ENCODE data around the gene IVL.

IVL gene

DNA sequence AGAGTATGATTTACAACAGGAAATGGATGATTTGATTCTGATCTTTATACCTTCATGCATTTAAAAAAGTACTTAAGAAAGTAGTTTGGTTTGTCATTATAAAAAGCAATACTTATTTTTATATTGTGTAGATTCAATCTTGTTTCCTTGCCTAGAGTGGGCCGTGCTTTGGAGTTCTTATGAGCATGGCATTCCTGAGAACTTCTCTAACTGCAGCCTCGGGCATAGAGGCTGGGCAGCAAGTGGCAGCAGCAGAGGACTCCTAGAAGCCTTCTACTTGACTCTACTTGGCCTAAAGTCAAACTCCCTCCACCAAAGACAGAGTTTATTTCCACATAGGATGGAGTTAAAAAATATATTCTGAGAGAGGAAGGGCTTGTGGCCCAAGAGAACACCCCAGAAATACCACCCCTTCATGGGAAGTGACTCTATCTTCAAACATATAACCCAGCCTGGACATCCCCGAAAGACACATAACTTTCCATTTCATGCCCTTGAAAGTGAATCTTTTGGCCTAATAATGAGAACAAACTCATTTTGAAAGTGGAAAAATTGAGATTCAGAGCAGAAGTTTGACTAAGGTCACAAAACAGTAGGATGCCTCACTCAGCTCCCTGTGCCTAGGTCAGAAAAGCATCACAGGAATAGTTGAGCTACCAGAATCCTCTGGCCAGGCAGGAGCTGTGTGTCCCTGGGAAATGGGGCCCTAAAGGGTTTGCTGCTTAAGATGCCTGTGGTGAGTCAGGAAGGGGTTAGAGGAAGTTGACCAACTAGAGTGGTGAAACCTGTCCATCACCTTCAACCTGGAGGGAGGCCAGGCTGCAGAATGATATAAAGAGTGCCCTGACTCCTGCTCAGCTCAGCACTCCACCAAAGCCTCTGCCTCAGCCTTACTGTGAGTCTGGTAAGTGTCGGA, at the start of gene IVL:
TSS of gene IVL (plus strand) at position 861 of the 916 bp plus-strand sequence. CDS start 1,252 bp downstream, outside the sequence.
- no peak within 1 kb of the TSS for H3K27ac Mint-ChIP-seq
- no peaks in the 10 kb centered on the region for H3K9me3 Mint-ChIP-seq
- DNase-seq = no peak
- H3K4me3 Mint-ChIP-seq = no peak within 1 kb of the TSS
- CTCF ChIA-PET = no interaction called here
- no peaks in the 10 kb centered on the region for H3K4me1 Mint-ChIP-seq
- H3K36me3 Mint-ChIP-seq = no peaks in the 10 kb centered on the region
- peaks cover 11% of the 10 kb centered on the region for H3K27me3 Mint-ChIP-seq

DNA sequence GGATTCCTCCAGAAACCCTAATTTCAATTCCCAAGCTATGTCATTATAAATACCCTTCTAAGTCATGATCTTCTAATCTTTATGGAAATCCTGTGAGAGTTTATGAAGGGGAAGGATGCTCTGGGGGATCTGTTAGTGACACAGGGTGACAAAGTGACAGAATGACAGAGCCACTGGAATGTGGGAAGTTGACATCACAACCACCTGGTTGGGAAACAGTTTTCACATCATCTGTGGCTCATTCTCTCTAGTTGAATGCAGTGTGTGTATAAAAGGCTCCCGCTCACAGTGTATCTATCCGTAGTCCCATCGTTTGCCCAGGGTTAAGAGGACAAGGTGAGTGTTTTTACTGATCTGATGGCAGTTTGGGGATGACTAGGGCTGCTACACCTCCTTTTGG, 48.6 kb upstream of the IVL start, which contains the start of gene LCE7A:
TSS of gene LCE7A (plus strand) at position 301 of the 400 bp plus-strand sequence. CDS start 702 bp downstream, outside the sequence.
- H3K9me3 Mint-ChIP-seq = no peaks in the 10 kb centered on the region
- H3K4me3 Mint-ChIP-seq = no peak within 1 kb of the TSS
- no peaks in the 10 kb centered on the region for H3K4me1 Mint-ChIP-seq
- CTCF ChIA-PET = no interaction called here
- no peak for DNase-seq
- no peaks in the 10 kb centered on the region for H3K27me3 Mint-ChIP-seq
- no peak within 1 kb of the TSS for H3K27ac Mint-ChIP-seq
- H3K36me3 Mint-ChIP-seq = no peaks in the 10 kb centered on the region

- no peak overlapping the region for H3K4me3 Mint-ChIP-seq
- H3K27me3 Mint-ChIP-seq = no peaks in the 10 kb centered on the region
- no peaks in the 10 kb centered on the region for H3K9me3 Mint-ChIP-seq
- H3K27ac Mint-ChIP-seq = no peak overlapping the region
- CTCF ChIA-PET = no interaction called here
- no peaks in the 10 kb centered on the region for H3K4me1 Mint-ChIP-seq
- DNase-seq = no peak
- H3K36me3 Mint-ChIP-seq = no peaks in the 10 kb centered on the region
Measured at GRCh38 chr1:152860129-152860528, 48.2 kb upstream of the IVL start.

DNA sequence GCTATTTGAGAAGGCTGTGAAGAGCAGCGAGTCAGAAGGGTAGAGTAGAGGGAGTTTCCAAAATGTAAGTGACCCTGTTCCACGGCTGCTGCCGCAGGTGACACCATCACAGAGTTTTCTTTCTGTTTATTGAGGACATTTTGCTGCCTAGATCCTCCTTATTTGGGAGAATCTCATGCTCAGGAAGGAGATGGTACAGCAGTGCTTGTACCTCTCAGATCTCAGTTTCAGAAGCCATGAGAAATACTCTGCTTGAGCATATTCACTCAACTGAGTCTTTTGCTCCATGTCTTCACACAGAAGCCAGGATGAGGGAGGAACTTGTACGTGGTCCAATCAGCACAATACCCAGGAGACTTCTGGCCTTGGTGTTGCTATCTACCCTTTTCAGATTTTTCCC, 47.0 kb upstream of the IVL start:
- Mint-ChIP-seq H3K27ac (no peak overlapping the region), H3K36me3 (no peaks in the 10 kb centered on the region), H3K4me3 (no peak overlapping the region), H3K9me3 (no peaks in the 10 kb centered on the region), H3K4me1 (no peaks in the 10 kb centered on the region), H3K27me3 (no peaks in the 10 kb centered on the region)
- CTCF ChIA-PET = no interaction called here
- no peak for DNase-seq

DNA sequence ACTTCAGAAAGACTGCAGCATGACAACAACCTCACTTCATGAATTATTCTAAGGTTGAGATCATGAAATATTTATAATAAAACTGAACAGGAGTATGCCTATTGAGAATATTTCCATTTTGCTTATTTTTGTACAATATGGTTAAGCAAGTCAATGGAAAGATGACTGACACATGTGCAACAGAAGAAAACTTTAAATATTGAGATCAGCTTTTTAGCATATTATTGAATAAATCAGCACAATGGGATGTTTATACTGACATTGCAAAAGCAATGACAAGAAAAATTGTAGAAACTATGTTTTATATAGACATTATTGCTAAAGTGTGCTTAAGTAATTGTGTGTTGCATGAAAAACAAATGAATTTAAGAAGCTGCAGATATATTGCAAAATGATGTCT, 43.9 kb upstream of the IVL start:
- Mint-ChIP-seq H3K4me1 (no peaks in the 10 kb centered on the region), H3K4me3 (no peak overlapping the region), H3K36me3 (no peaks in the 10 kb centered on the region), H3K27me3 (no peaks in the 10 kb centered on the region), H3K27ac (no peak overlapping the region), H3K9me3 (no peaks in the 10 kb centered on the region)
- CTCF ChIA-PET = no interaction called here
- DNase-seq = no peak

DNA sequence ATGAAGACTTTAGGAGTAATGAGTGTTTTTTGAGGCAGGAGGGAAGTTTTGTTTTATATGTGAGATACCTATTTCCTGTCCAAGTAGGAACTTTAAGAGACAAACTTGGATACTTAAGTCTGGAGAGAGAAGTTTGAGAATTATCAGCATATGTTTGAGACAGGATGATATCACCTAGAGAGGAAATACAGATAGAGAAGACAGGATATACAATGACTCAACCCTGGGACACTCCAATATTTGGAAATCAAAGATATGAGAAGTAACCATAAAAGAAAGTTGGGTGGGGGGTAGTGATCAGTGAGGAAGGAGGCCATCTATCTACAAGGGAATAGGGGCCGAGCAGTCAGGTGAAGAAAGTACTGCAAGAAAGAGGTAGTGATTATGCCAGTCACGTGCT, 42.0 kb upstream of the IVL start:
- no peaks in the 10 kb centered on the region for H3K4me1 Mint-ChIP-seq
- DNase-seq = no peak
- H3K4me3 Mint-ChIP-seq = no peak overlapping the region
- no peak overlapping the region for H3K27ac Mint-ChIP-seq
- no peaks in the 10 kb centered on the region for H3K9me3 Mint-ChIP-seq
- H3K27me3 Mint-ChIP-seq = no peaks in the 10 kb centered on the region
- CTCF ChIA-PET = no interaction called here
- no peaks in the 10 kb centered on the region for H3K36me3 Mint-ChIP-seq

GRCh38 chr1:152869808-152870419, 38.4 kb upstream of the IVL start:
- H3K27me3 Mint-ChIP-seq = no peaks in the 10 kb centered on the region
- CTCF ChIA-PET = interaction anchor here (0.6 to 2.0 kb wide), 5 partner anchors 20 to 353 kb away, joined by 3 to 5 read pairs (median 3); partner anchors contain the start of genes LCE2A and LELP1
- no peak overlapping the region for H3K27ac Mint-ChIP-seq
- no peaks in the 10 kb centered on the region for H3K4me1 Mint-ChIP-seq
- no peaks in the 10 kb centered on the region for H3K36me3 Mint-ChIP-seq
- peak; percentile 69 for DNase-seq
- no peaks in the 10 kb centered on the region for H3K9me3 Mint-ChIP-seq
- H3K4me3 Mint-ChIP-seq = no peak overlapping the region

DNA sequence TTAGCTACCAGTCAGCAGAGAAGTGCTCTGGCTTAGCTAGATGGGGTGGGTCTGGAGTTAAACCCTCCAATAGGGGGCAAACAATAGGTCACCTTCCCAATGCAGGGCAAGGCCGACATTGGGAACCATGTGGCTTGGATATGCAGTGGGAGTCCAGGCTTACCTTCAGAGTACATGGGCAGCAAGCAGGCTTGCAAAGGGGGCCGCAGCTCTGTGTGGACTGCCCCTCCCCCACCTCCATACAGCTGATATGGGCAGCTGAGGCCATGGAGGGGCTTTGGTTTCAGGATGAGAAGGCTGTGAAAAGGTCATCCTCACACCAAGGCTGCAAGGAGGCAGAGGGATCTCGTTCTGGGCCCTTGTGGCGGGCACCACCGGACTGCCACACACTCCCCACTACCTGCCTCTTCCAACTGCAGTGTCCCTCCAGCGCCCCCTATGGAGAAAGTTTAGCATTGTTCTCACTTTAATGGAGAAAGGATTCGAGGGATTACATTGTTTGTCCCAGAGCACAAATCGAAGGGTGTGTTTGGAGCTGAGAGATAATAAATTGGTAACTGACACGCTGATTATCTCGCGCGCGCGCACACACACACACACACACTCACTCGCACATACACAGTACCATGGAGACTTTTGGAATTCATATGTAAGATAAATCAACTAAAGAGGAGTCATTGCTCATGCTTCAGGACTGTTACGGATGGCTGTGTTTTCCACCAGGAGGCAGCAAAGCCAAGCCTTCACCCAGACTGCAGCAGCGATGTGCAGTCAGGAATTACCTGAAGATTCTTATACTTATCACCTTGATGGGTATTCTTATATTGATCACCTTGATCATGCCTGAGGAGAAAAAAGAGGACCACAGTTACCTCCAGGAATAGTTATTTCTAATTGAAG, 37.3 kb upstream of the IVL start:
- H3K4me1 Mint-ChIP-seq = no peaks in the 10 kb centered on the region
- H3K36me3 Mint-ChIP-seq = no peaks in the 10 kb centered on the region
- DNase-seq = no peak
- CTCF ChIA-PET = interaction anchor here (1.0 to 2.0 kb wide), 4 partner anchors 173 to 406 kb away, joined by 3 to 5 read pairs (median 3); partner anchors contain the start of genes LCE2A and LELP1
- no peak overlapping the region for H3K4me3 Mint-ChIP-seq
- no peaks in the 10 kb centered on the region for H3K27me3 Mint-ChIP-seq
- H3K9me3 Mint-ChIP-seq = no peaks in the 10 kb centered on the region
- H3K27ac Mint-ChIP-seq = no peak overlapping the region

DNA sequence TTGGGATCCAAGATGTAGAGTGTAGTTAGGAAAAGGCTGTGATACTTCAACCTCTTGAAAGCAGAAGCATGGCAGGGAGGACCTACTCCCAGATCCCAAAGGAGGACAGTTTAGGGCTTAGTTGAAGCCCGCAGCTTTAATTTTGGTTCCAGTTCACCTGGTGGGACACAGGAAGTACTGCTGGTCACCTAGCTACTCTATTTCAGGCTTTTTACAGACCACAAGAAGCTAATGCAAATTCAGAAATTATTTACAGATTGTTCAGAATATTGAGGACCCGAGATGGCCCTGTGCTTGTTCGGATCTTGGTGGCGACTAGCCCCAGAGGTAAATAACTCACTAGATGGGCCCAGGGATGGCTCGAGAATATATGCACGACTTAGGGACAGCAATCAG, 36.6 kb upstream of the IVL start:
- H3K27me3 Mint-ChIP-seq = no peaks in the 10 kb centered on the region
- H3K27ac Mint-ChIP-seq = no peak overlapping the region
- no peak overlapping the region for H3K4me3 Mint-ChIP-seq
- CTCF ChIA-PET = interaction anchor here (1.0 kb wide), 1 partner anchor 406 kb away, joined by 3 read pairs; no protein-coding TSS in a partner anchor
- no peak for DNase-seq
- no peaks in the 10 kb centered on the region for H3K4me1 Mint-ChIP-seq
- no peaks in the 10 kb centered on the region for H3K36me3 Mint-ChIP-seq
- no peaks in the 10 kb centered on the region for H3K9me3 Mint-ChIP-seq

DNA sequence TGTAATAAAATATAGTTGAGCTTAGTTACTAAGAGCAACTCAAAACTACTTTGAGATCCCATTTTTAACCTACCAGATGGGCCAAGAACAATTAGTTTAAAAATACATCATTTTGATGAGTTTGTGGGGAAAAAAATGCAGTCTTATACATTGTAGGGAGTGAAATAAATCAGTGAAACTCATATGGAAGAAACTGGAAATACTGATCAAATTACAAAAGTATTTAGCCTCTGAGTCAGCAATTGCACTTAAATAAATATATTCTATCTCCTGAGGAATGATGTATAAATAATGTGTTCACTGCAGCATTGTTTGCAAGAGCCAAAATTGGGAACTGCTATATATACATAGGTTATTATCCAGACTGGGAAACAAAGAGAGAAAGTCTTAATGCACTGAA, 34.9 kb upstream of the IVL start:
- CTCF ChIA-PET = no interaction called here
- no peak for DNase-seq
- Mint-ChIP-seq H3K4me3 (no peak overlapping the region), H3K27me3 (no peaks in the 10 kb centered on the region), H3K27ac (no peak overlapping the region), H3K4me1 (no peaks in the 10 kb centered on the region), H3K36me3 (no peaks in the 10 kb centered on the region), H3K9me3 (no peaks in the 10 kb centered on the region)

- H3K36me3 Mint-ChIP-seq = no peaks in the 10 kb centered on the region
- no peak overlapping the region for H3K27ac Mint-ChIP-seq
- CTCF ChIA-PET = no interaction called here
- no peak overlapping the region for H3K4me3 Mint-ChIP-seq
- H3K27me3 Mint-ChIP-seq = no peaks in the 10 kb centered on the region
- H3K4me1 Mint-ChIP-seq = no peaks in the 10 kb centered on the region
- no peak for DNase-seq
- no peaks in the 10 kb centered on the region for H3K9me3 Mint-ChIP-seq
Measured at GRCh38 chr1:152876827-152877226, 31.5 kb upstream of the IVL start.

- Mint-ChIP-seq H3K4me1 (no peaks in the 10 kb centered on the region), H3K4me3 (no peak within 1 kb of the TSS), H3K9me3 (no peaks in the 10 kb centered on the region), H3K36me3 (no peaks in the 10 kb centered on the region), H3K27me3 (peaks cover under 1% of the 10 kb centered on the region), H3K27ac (no peak within 1 kb of the TSS)
- peak; percentile 30 for DNase-seq
- CTCF ChIA-PET = no interaction called here
Measured at GRCh38 chr1:152878042-152878441, 30.3 kb upstream of the IVL start, which contains the start of gene SMCP. Gene SMCP (plus strand): TSS chr1:152878322. CDS start chr1:152884423, 6,101 bp downstream.

DNA sequence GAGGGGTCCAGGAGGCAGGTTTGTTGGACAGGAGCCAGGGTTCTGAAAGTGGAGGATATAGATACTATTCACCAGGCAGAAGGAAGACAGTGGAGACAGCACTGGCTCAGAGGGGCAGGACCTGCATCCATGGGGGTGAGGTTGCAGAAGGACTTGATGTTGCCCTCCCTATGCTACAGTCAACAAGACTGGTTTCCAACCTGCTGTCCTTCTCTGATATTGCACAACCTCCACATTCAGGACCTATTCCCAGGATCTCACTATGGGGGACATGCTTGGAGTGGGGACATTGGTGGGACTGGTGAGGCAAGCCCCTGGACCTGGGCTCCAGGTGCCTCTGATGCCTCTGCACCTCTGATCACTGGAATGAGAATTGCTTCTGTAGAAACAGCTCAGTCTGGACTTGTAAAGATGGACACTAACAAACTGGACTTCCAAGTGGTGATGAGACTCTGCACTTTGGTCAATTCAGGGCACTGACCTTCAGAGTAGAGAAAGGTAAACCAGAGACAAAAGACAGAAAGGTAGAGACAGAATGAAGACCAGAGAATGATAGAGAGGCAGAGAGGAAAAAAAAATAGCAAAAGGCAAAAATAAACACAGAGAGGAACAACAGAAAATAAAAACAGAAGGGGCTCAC, 28.7 kb upstream of the IVL start:
- CTCF ChIA-PET = no interaction called here
- no peaks in the 10 kb centered on the region for H3K36me3 Mint-ChIP-seq
- DNase-seq = no peak
- peaks cover 4% of the 10 kb centered on the region for H3K27me3 Mint-ChIP-seq
- no peak overlapping the region for H3K27ac Mint-ChIP-seq
- no peaks in the 10 kb centered on the region for H3K4me1 Mint-ChIP-seq
- H3K4me3 Mint-ChIP-seq = no peak overlapping the region
- no peaks in the 10 kb centered on the region for H3K9me3 Mint-ChIP-seq

GRCh38 chr1:152880316-152880715, 28.0 kb upstream of the IVL start:
- Mint-ChIP-seq H3K27ac (no peak overlapping the region), H3K9me3 (no peaks in the 10 kb centered on the region), H3K4me1 (no peaks in the 10 kb centered on the region), H3K4me3 (no peak overlapping the region), H3K36me3 (no peaks in the 10 kb centered on the region), H3K27me3 (peaks cover 4% of the 10 kb centered on the region)
- DNase-seq = no peak
- CTCF ChIA-PET = no interaction called here
